RWPE1 (cell line): ENCODE results near the gene HCFC1.
A peak's percentile ranks its signal among the peaks of the same experiment; 100 is the strongest.

Source experiments
- CTCF ChIA-PET: fragments of 350-600 bp; sonication (Branson Sonifier 250); formaldehyde crosslinking; extraction: SDS; loops from one replicate; lab custom pipeline; 2021; lab: Yijun Ruan, JAX
- POLR2A ChIA-PET: fragments of 400-600 bp; formaldehyde crosslinking; extraction: SDS; loops from one replicate; lab custom pipeline; 2020; ENCODE audit warnings: antibody characterized with exemption; ENCODE audit not compliant: low non-redundant PET; lab: Yijun Ruan, JAX
- DNase-seq: peaks from one replicate; pipeline ENCODE4 v3.0.0; 2012; ENCODE audit warnings: low spot score
- H3K27ac ChIP-seq: fragments of 450-650 bp; 2 replicates; pipeline ENCODE4 v1.5.1; 2017
- CTCF ChIP-seq: fragments of 450-650 bp; conservative IDR thresholded peaks from 2 replicates; pipeline ENCODE4 v1.5.1; 2017; ENCODE audit warnings: low read depth, mild to moderate bottlenecking

Gene HCFC1

GRCh38 chrX:153971450-153972367 lies at the start of gene HCFC1:
Gene HCFC1 (minus strand): TSS chrX:153971818. CDS start chrX:153970840, 978 bp downstream.
- no peak for TF ChIP-seq CTCF
- peak within 1 kb of the TSS; percentile 97 for H3K27ac ChIP-seq
- peak; percentile 67 for DNase-seq
- CTCF ChIA-PET = no interaction called here
- POLR2A ChIA-PET = interaction anchor here (1.3 kb wide), 1 partner anchor 48 kb away, joined by 3 read pairs; the partner anchor contains the start of gene IRAK1

GRCh38 chrX:154021131-154021611 lies 49.6 kb upstream of the HCFC1 start:
- no peak for TF ChIP-seq CTCF
- H3K27ac ChIP-seq = peak overlapping the region; percentile 89
- POLR2A ChIA-PET = no interaction called here
- DNase-seq = no peak
- CTCF ChIA-PET = no interaction called here

- ChIA-PET POLR2A (interaction anchor here (1.0 kb wide), 1 partner anchor 48 kb away, joined by 3 read pairs; the partner anchor contains the start of gene TMEM187), CTCF (interaction anchor here (0.6 to 0.8 kb wide), 2 partner anchors 21 to 544 kb away, joined by 3 to 4 read pairs; no protein-coding TSS in a partner anchor)
- H3K27ac ChIP-seq = peak overlapping the region; percentile 89
- TF ChIP-seq CTCF = no peak
- DNase-seq = no peak
Measured at GRCh38 chrX:154020536-154021115, 49.0 kb upstream of the HCFC1 start.

GRCh38 chrX:154019633-154020528 lies 48.3 kb upstream of the HCFC1 start, which contains the start of gene IRAK1:
Gene IRAK1 (minus strand): TSS chrX:154019902. CDS start chrX:154019812, 90 bp downstream.
- no peak for TF ChIP-seq CTCF
- POLR2A ChIA-PET = interaction anchor here (1.0 kb wide), 1 partner anchor 47 kb away, joined by 3 read pairs; the partner anchor contains the start of gene TMEM187
- peak; percentile 62 for DNase-seq
- H3K27ac ChIP-seq = peak within 1 kb of the TSS; percentile 89
- CTCF ChIA-PET = interaction anchor here (0.6 to 0.8 kb wide), 2 partner anchors 22 to 543 kb away, joined by 3 to 4 read pairs; no protein-coding TSS in a partner anchor

GRCh38 chrX:154019061-154019621 lies 47.5 kb upstream of the HCFC1 start:
- ChIA-PET POLR2A (no interaction called here), CTCF (no interaction called here)
- TF ChIP-seq CTCF = no peak
- no peak for DNase-seq
- peak overlapping the region; percentile 89 for H3K27ac ChIP-seq
